GM21390 (cell line): ENCODE data around the gene SLCO4A1.
"Not testable (repeated sequence)": the region's sequence is repeated elsewhere in the genome, so short reads cannot be mapped to it uniquely, and the experiment has no call there.

Experiments
- ATAC-seq: cut with Tn5 transposase; IDR thresholded peaks from one replicate; pipeline ENCODE4 v1.9.1; 2021; ENCODE audit not compliant: unreplicated experiment

Gene SLCO4A1

GRCh38 chr20:62679978-62680589, 37.8 kb downstream of the SLCO4A1 start:
- no peak for ATAC-seq

DNA sequence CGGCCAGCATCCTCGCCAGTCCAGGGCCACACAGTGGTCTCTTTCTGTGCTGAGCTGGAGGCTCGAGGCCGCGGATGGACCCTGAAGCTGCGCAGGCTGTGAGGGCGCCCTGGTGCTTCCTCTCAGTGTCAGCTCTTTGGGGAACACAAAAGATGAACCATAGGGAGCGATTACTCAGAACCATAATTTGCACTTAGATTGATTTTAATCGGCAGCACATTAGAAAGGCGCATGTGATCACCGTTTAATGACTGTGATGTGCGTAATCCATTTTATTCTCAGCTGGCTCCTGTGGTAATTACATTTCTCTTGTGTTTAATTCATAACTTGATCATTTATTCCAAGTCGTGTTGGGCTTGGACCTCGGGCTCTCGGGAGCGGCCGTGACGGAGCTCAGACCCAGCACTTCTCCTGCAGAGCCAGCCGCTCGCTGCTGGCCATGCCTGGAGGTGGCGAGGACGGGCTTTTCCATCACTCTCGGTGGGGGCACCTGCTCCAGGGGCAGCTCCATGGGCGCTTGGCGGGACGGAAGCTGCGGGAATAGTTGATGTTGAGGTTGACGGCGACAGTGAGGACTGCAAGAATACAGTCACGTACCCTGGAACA, 40.7 kb downstream of the SLCO4A1 start:
- ATAC-seq: no peak

- ATAC-seq: not testable (repeated sequence)
Observed at GRCh38 chr20:62683660-62684322, 41.5 kb downstream of the SLCO4A1 start.

- ATAC-seq: no peak
Observed at GRCh38 chr20:62684981-62685380, 42.7 kb downstream of the SLCO4A1 start.

- no peak for ATAC-seq
Observed at GRCh38 chr20:62685781-62686555, 43.7 kb downstream of the SLCO4A1 start.

DNA sequence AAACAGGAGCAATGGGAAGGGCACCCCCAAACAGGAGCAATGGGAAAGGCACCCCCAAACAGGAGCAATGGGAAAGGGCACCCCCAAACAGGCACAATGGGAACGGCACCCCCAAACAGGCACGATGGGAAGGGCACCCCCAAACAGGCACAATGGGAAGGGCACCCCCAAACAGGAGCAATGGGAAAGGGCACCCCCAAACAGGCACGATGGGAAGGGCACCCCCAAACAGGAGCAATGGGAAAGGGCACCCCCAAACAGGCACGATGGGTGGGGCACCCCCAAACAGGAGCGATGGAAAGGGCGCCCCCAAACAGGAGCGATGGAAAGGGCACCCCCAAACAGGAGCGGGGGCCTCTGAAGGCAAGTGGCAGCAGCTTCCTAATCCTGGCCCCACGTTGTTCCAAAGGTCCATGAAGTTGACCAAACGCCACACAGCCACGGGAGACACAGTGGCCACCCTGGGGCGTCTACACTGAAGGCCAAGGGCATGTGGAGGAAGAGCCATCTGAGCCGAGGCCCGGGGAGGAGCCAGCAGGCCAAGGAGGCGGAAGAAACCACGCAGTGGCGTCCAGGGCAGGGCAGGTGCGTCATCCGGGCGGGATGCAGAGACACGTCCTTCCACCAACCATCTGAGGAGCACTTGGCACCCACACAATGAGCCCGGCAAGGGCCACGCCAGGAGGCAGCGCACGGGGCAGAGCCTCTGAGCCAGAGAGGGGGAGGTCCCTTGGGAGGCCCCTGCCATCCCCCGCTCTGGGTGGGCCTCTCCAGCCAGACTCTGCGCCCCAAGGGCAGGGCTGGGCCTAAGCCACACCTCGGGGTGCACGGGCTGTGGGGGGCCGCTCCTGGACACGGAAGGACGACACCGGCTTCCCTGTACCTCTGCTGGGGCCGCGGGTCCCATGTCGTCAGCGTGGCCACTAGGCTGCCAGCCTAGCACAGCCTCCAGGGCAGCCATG, 44.8 kb downstream of the SLCO4A1 start:
- no peak for ATAC-seq

- ATAC-seq: no peak
Observed at GRCh38 chr20:62688083-62688482, 45.8 kb downstream of the SLCO4A1 start.

DNA sequence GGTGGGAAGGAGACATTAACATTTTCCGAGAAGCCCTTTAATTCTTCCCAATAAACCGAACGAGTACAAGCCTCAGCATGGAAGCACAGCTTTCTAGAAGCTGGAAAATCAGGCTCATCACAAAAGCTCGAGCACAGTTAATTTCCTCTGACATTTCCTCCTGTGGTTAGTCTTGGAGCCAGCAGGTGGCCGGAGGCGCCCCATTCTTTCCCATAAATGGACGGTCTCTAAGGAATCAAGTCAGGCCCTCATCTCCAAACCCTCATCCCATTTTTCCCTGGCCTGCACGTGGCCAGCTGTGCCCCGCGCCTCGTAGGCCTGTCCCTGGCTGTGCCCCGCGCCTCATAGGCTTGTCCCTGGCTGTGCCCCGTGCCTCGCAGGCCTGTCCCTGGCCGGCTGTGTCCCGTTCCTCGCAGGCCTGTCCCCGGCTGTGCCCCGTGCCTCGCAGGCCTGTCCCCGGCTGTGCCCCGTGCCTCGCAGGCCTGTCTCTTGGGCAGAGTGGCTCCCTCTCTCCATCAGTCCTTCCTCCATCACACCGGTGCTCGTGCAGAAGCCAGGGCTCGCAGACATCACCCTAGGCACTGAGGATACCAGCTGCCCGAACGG, 46.7 kb downstream of the SLCO4A1 start:
- no peak for ATAC-seq

- no peak for ATAC-seq
Observed at GRCh38 chr20:62689861-62690260, 47.6 kb downstream of the SLCO4A1 start.

DNA sequence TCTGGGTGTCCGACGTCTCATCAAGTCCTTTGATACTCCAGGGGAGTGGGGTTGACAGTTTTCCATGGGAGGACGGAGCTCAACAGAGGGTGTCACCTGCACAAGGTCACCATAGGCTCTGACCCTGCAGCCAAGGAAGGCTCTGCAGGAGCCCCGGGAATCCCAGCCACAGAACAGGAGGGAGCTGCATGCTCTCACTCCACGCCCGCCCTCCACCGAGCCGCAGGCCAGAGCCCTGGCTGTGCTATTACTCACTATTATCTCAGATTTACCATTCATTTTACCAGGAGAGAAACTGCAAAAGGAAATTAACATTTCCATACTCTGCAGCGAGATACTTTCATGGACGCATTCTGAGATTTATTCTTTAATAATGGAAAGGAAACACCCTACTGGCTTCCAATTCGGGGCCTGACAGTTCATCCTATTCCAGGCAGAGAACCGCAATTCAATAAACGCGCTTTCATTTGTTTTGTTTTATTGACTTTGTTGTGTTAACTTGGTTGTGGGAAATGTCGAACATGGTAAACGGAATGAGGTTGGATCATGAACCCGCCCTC, 48.0 kb downstream of the SLCO4A1 start:
- ATAC-seq: no peak

- ATAC-seq: no peak
Observed at GRCh38 chr20:62691487-62691886, 49.2 kb downstream of the SLCO4A1 start.

DNA sequence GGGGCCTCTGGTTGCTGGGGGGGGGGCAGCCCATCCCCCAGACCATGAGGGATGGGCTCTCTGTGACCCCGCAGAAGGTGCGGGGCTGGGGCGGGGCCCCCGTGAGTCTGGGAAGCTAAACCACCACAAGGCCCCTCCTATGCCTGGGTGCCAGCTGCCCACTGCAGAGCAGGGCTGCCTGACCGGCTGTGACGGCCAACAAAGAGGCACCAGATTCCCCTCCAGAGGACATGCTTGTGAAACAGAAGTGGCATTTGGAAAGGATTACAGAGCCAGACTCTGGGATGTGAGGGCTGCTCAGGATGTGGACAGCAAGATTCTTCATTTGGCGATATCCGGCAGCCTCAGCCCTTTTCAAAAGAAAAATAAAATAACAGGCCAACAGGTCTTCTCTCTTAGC, 49.9 kb downstream of the SLCO4A1 start:
- no peak for ATAC-seq

GRCh38 chr20:62692801-62693523, 50.7 kb downstream of the SLCO4A1 start:
- no peak for ATAC-seq

DNA sequence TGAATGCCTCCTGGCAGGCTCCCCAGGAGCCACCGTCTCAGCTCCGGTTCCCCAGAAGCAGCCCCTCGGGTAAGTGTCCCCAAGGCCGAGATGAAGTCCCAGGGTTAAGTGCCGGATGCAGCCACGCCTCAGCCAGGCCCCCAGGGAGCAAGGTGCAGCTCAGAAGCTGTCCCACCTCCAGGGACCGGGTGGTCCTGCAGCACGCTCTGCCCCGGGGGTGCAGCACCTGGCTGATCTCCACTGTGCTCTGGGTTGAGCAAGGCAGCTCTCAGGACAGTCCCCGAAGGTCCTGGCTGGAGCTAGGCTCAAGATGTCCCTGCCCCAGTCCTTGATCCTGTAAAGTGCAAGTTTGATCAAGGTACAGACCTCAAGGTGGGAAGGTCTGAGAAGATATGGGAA, 51.2 kb downstream of the SLCO4A1 start:
- ATAC-seq: no peak

- ATAC-seq: no peak
Observed at GRCh38 chr20:62694106-62694505, 51.8 kb downstream of the SLCO4A1 start.

DNA sequence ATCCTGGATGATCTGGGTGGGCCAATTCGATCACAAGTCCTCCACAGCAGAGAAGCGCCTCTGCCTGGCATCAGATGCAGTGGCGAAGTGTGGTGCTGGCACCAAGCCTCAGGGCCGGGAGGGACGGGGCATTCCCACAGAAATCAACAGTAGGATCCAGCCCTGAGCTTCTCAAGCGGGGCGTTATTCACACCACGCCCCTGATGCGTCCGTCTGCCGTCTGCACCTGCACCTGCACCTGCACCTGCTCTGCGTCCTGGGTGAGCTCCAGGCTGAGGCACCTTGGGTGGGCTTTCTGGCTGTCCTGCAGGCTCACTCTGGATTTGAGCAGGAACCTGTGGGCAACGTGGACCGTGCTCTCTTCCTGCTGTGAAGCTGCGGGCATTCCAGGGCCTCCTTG, 52.6 kb downstream of the SLCO4A1 start:
- no peak for ATAC-seq

DNA sequence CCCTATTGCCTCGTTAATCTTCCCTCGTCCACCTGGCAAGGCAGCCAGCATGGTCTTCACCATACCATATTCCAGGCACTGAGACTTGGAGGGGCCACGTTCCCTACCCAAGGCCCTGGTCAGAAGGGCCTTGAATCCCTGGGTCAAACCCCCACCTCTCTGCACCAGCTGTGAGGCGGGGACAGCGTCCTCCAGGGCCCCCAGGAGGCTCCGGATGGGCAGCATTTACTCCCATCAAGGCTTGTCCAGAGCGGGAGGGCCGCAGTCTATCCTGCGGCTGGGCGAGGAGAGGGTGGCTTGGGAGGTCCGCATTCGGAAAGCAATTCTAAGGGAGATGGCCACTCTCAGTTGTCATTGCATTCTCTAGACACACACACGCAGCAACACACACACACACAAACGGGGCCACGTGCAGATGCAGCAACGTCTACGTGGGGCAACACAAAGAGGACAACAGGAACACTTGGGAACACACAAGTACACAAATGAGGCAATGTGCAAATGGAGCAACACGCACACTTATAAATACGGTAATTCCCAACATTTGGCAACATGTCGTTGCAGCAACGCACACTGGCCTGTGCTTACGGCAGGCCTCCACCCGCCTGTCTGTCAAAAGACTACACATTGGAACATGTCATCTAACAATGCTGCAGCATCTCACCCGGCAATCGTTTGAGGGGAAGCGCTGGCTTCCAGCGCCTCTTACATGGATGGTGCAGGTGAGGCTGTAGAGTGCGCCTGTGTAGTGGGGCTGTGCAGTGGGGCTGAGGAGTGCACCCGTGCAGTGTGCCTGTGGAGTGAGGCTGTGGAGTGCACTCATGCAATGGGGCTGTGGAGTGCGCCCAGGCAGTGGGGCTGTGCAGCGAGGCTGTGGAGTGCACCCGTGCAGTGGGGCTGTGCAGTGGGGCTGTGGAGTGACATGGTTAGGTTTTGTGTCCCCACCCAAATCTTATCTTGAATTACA, 53.4 kb downstream of the SLCO4A1 start:
- no peak for ATAC-seq

- no peak for ATAC-seq
Observed at GRCh38 chr20:62696434-62696957, 54.2 kb downstream of the SLCO4A1 start.
